ENCODE measurements around the gene ZBTB16.

- TF ChIP-seq POLR2A (IDR thresholded peaks at IDR 0.05) (no peak), CTCF (IDR thresholded peaks at IDR 0.05) (no peak), POLR2AphosphoS5 (IDR thresholded peaks at IDR 0.05) (peak in 1 of 4 donors; percentile 23), EP300 (IDR thresholded peaks at IDR 0.05) (no peak)
Measured at GRCh38 chr11:114200351-114201133, 141.0 kb downstream of the ZBTB16 start.

Data from sigmoid colon (tissue), 4 donors.